ENCODE results near the gene PAK1.

Gene PAK1

DNA sequence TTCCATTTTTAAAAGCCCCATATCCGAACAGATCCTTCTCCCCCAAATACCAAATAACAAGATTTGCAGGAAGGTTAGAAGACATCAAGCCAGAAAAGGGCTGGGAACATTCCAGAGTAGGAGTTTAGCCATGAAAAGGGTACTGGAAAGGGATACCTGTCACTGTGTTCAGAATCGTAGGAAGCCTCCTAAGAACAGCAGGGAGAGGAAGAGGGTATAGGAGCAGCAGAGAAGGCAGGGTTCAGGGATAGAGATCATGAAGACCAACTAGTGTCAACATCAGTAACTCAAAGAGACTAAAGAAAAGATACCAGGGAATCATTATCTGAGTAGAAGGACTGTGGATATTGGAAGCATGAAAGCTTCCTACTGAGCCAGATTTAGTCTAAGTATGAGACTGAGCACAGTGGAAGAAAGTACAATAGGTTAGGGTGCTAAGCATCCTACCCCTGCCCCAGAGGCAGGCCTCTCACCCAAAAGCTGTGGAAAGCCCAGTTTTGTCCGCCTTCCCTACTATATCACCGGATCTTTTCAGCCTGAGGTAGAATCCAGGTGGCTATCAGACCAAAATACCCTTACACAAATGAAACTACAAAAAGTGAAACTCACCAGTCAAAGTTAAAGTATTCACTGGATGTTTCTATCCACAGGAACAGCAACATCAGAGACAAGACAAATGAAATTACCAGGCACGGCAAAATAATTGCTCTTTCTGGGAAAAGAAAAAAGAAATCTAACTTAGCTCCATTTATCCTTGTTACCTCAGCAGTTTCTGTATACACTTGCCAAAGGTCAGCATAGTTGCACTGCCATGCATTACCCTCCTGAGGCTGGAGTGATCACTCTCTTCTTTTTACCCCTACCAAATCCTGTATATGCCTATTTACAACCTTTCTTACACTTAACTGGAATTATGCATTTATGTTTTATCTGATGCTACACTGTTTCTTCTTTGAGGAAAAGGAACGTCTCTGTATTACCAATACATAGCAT, 189.1 kb downstream of the PAK1 start:
- H3K4me3 ChIP-seq (replicated peaks; ENCODE audit: low read depth, low read length) = no peak overlapping the region
- TF ChIP-seq CTCF (IDR thresholded peaks at IDR 0.05; ENCODE audit: low read length, missing control alignments) = no peak
- no peak for DNase-seq (ENCODE audit: low read depth)

DNA sequence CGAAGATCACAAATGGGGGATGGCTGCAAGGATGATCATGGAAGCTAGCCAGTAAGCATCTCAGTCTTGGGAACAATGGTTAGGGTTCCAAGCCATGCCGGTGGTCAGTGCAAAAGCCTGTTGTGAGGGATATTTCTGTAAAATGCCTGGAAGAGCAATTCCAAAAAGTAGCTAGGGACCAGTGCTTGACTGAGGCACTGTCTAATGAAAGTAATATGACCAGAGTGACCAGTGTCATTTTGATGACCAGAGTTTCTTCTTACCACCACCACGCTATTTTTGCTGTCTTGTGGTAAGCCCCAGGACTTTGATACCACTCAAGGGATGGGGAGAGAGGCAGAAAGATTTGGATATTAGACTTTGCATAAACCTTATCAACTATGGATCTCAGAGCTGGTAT, 190.8 kb downstream of the PAK1 start:
- no peak for TF ChIP-seq CTCF (IDR thresholded peaks at IDR 0.05; ENCODE audit: low read length, missing control alignments)
- no peak overlapping the region for H3K4me3 ChIP-seq (replicated peaks; ENCODE audit: low read depth, low read length)
- DNase-seq (ENCODE audit: low read depth) = no peak

DNA sequence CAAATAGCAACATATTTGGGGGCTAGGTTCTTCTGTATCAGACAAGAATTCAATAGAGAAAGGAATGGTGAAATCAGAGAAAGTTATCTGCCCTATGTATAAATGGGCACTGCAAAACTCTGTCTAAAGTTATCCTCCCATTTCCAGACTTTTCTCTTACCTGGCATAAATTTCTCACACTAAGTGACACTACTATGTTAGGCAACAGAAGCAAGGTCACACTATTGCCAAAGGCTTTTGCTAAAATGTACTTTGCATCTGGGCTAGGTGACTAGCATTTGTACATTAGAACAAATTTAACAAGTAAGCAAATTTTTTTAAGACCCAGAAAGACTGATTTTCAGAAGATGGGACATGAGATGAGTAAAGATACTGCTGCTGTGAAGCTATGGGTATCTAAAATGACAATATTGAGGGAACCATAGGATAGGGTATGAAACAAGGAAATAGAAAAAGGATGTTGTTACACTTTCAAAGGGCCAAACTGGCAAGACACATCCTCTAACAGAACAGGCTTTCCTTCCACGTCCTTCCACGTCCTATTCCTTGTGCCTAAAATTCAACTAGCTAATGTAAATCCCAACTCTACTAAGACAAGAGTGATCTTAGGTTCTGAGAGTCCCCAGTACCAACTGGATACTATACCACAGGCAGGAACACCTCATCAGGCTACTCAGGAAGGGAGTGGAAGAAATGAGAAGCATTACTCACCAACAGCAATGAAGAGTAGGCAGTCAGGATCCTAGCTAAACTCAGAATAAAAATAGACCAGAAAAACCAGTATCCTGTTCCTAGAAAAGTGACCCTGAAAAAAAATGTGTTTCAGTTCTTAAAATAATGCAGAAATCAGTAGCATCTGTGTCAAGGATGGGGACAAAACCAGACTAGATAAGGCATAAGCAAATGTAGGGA, 195.0 kb downstream of the PAK1 start:
- DNase-seq (ENCODE audit: low read depth) = peak; percentile 22
- TF ChIP-seq CTCF (IDR thresholded peaks at IDR 0.05; ENCODE audit: low read length, missing control alignments) = no peak
- no peak overlapping the region for H3K4me3 ChIP-seq (replicated peaks; ENCODE audit: low read depth, low read length)

DNA sequence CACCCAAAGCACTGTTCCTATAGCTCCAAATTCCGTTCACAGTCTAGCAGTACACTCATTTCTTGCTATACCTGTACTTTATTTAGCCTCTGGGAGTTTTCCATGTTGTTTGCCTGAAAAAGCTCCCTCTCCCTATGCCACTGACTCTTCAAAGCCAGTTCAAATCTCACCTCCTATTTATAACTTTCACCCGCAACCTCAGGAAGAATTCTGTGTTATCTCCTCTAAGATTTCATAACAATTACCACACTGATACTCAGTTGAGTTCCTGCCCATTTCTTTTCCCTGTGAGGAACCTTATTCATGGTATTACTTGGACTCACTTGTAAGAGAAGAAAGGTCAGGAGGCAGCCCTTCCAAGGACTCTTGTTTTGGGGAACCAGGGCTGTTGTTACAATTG, 197.6 kb downstream of the PAK1 start:
- TF ChIP-seq CTCF (IDR thresholded peaks at IDR 0.05; ENCODE audit: low read length, missing control alignments) = no peak
- DNase-seq (ENCODE audit: low read depth) = peak; percentile 31
- no peak overlapping the region for H3K4me3 ChIP-seq (replicated peaks; ENCODE audit: low read depth, low read length)
